Lower leg skin (tissue), 4 donors: Measurements from ENCODE around the gene AMIGO1. TPM values are rescaled to one million over a fixed set of nuclear protein-coding genes. Genes with fewer than 3 reads are reported as not detected.

ENCODE experiments used
- DNase-seq, 2 donors: peaks; one replicate each; pipeline ENCODE4 v3.0.0-alpha.2; 2019; ENCODE audit warnings: low spot score in 2 of 2
- H3K4me3 ChIP-seq: fragments of 200-600 bp; sonication (generic); 2 replicates; pipeline ENCODE4 v1.5.1; 2017; ENCODE audit warnings: mild to moderate bottlenecking, low read depth; ENCODE audit not compliant: poor library complexity, severe bottlenecking
- POLR2A ChIP-seq, 2 donors: fragments of 450-650 bp; IDR thresholded peaks; one replicate each; pipeline ENCODE4 v1.6.1; 2016 to 2017; ENCODE audit warnings: antibody characterized with exemption in 2 of 2, mild to moderate bottlenecking in 1 of 2, moderate library complexity in 1 of 2
- WGBS, 2 donors: methylation state at CpG; one replicate each; pipeline ENCODE4 v1.1.5; 2018; 5-methylcytosine and 5-hydroxymethylcytosine counted together
- intact Hi-C: fragments of 100-400 bp; cut with DNase I; formaldehyde crosslinking; loops from one replicate; pipeline ENCODE4 v1.15.0; 2023; ENCODE audit warnings: low total_unique reads
- total RNA-seq, 4 donors: library from RNA; depleted of rRNA; stranded (reverse); fragments of >200 nt; gene quantifications; one replicate each; pipeline ENCODE4 v1.1.0, GENCODE V29; 2016
- TF ChIP-seq, protein P1 (sequence below), 3 donors: fragments of 450-650 bp; IDR thresholded peaks; one replicate each; pipeline ENCODE4 v1.5.1; 2016; ENCODE audit warnings: antibody characterized with exemption in 3 of 3, mild to moderate bottlenecking in 3 of 3, moderate library complexity in 2 of 3

AMIGO1 gene
- total RNA-seq, 4 donors from 2014 or later = 3.9 to 7.9 (median 5.4) TPM

DNA sequence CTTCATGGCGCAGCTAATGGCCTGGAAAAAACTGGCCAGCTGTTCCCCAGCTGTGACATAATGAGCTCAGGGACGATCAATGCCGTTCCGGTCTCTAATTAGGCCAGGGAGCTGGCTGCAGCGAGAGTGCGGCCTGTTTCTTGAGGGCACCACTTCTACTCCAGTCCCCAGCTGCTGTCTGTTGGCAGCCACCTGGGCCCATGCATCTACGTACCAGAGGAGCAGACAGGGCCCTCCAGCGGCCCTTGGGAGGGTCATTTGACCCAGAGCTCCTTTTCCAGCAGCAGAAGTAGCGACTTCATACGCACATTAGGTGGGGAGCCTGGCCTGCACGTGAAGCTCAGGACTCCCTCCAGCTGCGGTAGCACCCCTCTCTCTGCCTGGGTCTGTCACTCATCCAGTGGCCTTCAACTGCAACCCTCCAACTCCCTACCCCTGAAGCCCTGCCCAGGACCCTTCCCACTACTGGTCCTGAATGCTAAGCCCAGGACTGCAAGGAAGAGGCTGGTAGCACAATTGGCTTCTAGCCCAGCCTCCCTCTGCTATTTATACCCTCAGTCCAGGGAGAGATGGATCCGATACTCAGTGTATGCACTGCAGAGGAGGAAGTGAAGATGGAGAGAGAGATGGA is 21.0 kb upstream of the AMIGO1 start:
- intact Hi-C loops = no loop called here
- DNase-seq = peak in 1 of 2 donors; percentile 76
- H3K4me3 ChIP-seq = no peak overlapping the region
- TF ChIP-seq, protein P1, sequence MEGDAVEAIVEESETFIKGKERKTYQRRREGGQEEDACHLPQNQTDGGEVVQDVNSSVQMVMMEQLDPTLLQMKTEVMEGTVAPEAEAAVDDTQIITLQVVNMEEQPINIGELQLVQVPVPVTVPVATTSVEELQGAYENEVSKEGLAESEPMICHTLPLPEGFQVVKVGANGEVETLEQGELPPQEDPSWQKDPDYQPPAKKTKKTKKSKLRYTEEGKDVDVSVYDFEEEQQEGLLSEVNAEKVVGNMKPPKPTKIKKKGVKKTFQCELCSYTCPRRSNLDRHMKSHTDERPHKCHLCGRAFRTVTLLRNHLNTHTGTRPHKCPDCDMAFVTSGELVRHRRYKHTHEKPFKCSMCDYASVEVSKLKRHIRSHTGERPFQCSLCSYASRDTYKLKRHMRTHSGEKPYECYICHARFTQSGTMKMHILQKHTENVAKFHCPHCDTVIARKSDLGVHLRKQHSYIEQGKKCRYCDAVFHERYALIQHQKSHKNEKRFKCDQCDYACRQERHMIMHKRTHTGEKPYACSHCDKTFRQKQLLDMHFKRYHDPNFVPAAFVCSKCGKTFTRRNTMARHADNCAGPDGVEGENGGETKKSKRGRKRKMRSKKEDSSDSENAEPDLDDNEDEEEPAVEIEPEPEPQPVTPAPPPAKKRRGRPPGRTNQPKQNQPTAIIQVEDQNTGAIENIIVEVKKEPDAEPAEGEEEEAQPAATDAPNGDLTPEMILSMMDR (IDR thresholded peaks at IDR 0.05) = no peak
- TF ChIP-seq POLR2A (IDR thresholded peaks at IDR 0.05) = no peak
- 68 to 83% methylated on average over 13 of the region's 13 CpGs for WGBS, 2 donors

DNA sequence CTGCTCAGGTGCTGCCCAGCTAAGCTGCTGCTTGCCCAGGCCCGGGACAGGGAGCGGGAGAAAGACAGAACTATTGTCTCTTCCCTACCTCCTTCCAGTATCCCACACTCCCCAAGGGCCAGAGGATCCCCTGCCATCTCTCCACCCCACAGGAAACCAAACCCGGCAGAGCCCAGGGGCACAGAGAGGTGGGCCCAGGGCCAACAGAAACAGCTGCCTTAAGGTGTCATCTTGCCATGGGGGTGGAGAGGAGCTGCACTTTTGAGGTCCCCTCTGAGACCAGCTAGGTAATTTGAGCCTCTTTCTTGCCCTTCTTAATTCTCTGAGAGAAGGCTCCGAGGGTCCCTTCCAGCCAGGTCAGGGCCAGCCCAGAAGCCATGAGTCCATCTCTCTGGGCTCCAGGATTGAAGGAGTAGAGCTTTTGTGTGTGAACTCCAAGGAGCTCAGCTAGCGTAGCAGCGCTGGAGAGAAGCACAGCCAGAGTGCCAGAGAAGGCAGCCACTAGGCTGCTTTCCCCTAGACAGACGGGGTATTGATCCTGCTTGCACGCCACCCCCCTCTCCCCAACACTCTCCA is 20.4 kb upstream of the AMIGO1 start:
- peak in 1 of 2 donors; percentile 57 for DNase-seq
- TF ChIP-seq POLR2A (IDR thresholded peaks at IDR 0.05) = no peak
- TF ChIP-seq, protein P1 (IDR thresholded peaks at IDR 0.05) = no peak
- 60 to 61% methylated on average over 8 of the region's 8 CpGs for WGBS, 2 donors
- intact Hi-C loops = no loop called here
- no peak overlapping the region for H3K4me3 ChIP-seq

DNA sequence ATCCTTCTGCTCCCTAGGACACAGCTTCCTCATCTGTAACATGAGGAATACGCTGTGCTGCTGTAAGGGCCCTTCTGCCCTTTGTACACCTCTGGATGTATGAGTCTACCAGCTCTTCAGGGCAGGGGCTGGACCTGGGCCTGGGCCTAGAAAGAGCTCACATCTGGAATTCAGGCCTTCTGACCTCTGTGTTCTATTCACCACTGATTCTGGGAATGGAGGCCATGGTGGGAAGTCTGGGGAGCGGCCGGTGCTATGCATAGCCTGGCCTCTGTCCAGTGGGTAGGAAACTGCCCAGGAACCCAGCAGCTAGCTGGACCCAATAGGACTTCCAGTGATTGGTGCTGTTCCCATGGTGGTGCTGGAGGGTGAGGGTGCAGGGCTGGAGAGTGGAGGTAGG is 19.2 kb upstream of the AMIGO1 start:
- no peak for DNase-seq
- WGBS, 2 donors = 100% methylated on average over 3 of the region's 3 CpGs
- TF ChIP-seq POLR2A (IDR thresholded peaks at IDR 0.05) = no peak
- TF ChIP-seq, protein P1 (IDR thresholded peaks at IDR 0.05) = no peak
- intact Hi-C loops = no loop called here
- no peak overlapping the region for H3K4me3 ChIP-seq

- intact Hi-C loops = no loop called here
Observed at GRCh38 chr1:109527846-109528695, 18.5 kb upstream of the AMIGO1 start.

DNA sequence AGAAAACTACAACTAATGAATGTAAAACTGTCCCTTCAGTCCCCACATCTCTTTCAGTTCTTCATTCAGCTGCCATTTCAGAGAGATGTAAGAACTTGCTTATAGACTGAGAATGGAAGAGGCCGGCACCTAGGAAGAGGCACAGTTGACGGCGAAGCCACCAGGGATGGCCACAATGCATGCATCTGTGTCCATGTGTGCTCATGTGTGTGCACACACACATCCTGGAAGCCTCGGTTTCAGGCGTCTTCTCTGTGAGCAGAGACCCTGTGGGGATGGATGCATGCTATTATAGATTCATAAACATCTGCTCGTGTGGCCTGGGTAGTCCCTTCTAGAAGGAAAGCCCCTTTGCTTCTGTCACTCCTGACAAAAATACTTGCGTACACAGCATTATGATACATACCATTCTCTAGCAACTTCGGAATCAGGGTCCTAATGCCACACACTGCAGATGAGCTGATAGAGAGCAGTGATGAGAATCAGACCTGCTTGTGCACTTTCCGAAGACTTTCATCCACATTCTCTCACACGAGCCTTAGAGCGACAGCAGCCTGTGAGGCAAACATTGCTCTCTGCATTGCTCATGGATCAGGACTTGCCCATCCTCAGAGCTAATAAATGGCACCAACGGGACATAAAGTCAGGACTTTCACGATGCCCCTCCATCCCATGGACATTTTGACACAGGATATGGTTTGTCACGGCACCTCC is 17.7 kb upstream of the AMIGO1 start:
- TF ChIP-seq POLR2A (IDR thresholded peaks at IDR 0.05) = no peak
- TF ChIP-seq, protein P1 (IDR thresholded peaks at IDR 0.05) = no peak
- no peak overlapping the region for H3K4me3 ChIP-seq
- intact Hi-C loops = no loop called here
- WGBS, 2 donors = 73 to 80% methylated on average over 14 of the region's 14 CpGs
- no peak for DNase-seq

More at GRCh38 chr1:109527846-109528695, 18.5 kb upstream of the AMIGO1 start:
- no peak overlapping the region for H3K4me3 ChIP-seq
- WGBS, 2 donors = 81 to 87% methylated on average over 9 of the region's 9 CpGs
- TF ChIP-seq, protein P1 (IDR thresholded peaks at IDR 0.05) = no peak
- TF ChIP-seq POLR2A (IDR thresholded peaks at IDR 0.05) = no peak
- DNase-seq = no peak
